Astrocyte (in vitro differentiated cells and primary cell): ENCODE data around the gene KANSL3. TPM values are rescaled to one million over a fixed set of nuclear protein-coding genes. Genes with fewer than 3 reads are reported as not detected.

ENCODE experiments used
- DNase-seq: peaks from one replicate; pipeline ENCODE4 v3.0.0-alpha.2; 2010; ENCODE audit warnings: low read depth
- FAIRE-seq: peaks from 2 replicates; lab custom pipeline; 2011; peaks lifted over from hg19 to GRCh38; lab: Jason Lieb, UNC
- H2AFZ ChIP-seq: 2 replicates; pipeline ENCODE4 v1.6.0; 2012; ENCODE audit warnings: low read depth, low read length, inconsistent platforms
- H3K27ac ChIP-seq: 2 replicates; pipeline ENCODE4 v1.5.1; 2011; ENCODE audit warnings: low read depth, low read length, inconsistent platforms
- H3K27me3 ChIP-seq: 2 replicates; pipeline ENCODE4 v1.6.0; 2011; ENCODE audit warnings: low read length, inconsistent platforms; ENCODE audit not compliant: insufficient read depth
- H3K36me3 ChIP-seq: 2 replicates; pipeline ENCODE4 v1.5.1; 2011; ENCODE audit warnings: low read length, inconsistent platforms; ENCODE audit not compliant: insufficient read depth
- H3K4me1 ChIP-seq: 2 replicates; pipeline ENCODE4 v1.5.1; 2011; ENCODE audit warnings: low read length, inconsistent platforms; ENCODE audit not compliant: insufficient read depth
- H3K4me2 ChIP-seq: 2 replicates; pipeline ENCODE4 v1.6.0; 2012; ENCODE audit warnings: low read length, inconsistent platforms
- H3K4me3 ChIP-seq: 2 replicates; pipeline ENCODE4 v1.5.1; 2011; ENCODE audit warnings: low read depth, mild to moderate bottlenecking, low read length, inconsistent platforms; ENCODE audit not compliant: insufficient read depth
- H3K79me2 ChIP-seq: 2 replicates; pipeline ENCODE4 v1.6.0; 2012; ENCODE audit warnings: mild to moderate bottlenecking, low read length, inconsistent platforms; ENCODE audit not compliant: insufficient read depth
- H3K9ac ChIP-seq: 2 replicates; pipeline ENCODE4 v1.6.0; 2012; ENCODE audit warnings: mild to moderate bottlenecking, low read length, inconsistent platforms
- H3K9me3 ChIP-seq: 2 replicates; pipeline ENCODE4 v1.5.1; 2012; ENCODE audit warnings: low read depth, mild to moderate bottlenecking, low read length, inconsistent platforms; ENCODE audit not compliant: insufficient read depth
- H4K20me1 ChIP-seq: 2 replicates; pipeline ENCODE4 v1.6.0; 2012; ENCODE audit warnings: low read length, inconsistent platforms; ENCODE audit not compliant: insufficient read depth
- H3K27ac Mint-ChIP-seq: one replicate; pipeline ENCODE4 v1.8.0; 2021; ENCODE audit warnings: mild to moderate bottlenecking, mixed read lengths; ENCODE audit not compliant: unreplicated experiment
- H3K27me3 Mint-ChIP-seq: one replicate; pipeline ENCODE4 v1.8.0; 2021; ENCODE audit warnings: low read depth, mixed read lengths; ENCODE audit not compliant: unreplicated experiment
- H3K36me3 Mint-ChIP-seq: one replicate; pipeline ENCODE4 v1.8.0; 2021; ENCODE audit warnings: low read depth, mixed read lengths; ENCODE audit not compliant: unreplicated experiment
- H3K4me1 Mint-ChIP-seq: one replicate; pipeline ENCODE4 v1.8.0; 2021; ENCODE audit warnings: low read depth, mixed read lengths; ENCODE audit not compliant: unreplicated experiment
- H3K4me3 Mint-ChIP-seq: one replicate; pipeline ENCODE4 v1.8.0; 2021; ENCODE audit warnings: mild to moderate bottlenecking, moderate library complexity, mixed read lengths; ENCODE audit not compliant: unreplicated experiment
- H3K9me3 Mint-ChIP-seq: one replicate; pipeline ENCODE4 v1.8.0; 2021; ENCODE audit warnings: mild to moderate bottlenecking, mixed read lengths; ENCODE audit not compliant: unreplicated experiment
- EZH2 ChIP-seq: IDR thresholded peaks from 2 replicates; pipeline ENCODE4 v1.6.1; 2012; ENCODE audit warnings: mild to moderate bottlenecking, low read length, inconsistent platforms; ENCODE audit not compliant: insufficient read depth
- total RNA-seq: library from RNA; stranded (reverse); gene quantifications from 2 replicates; pipeline ENCODE4 v1.2.1, GENCODE V29; 2021
- TF ChIP-seq, protein P1 (sequence below): IDR thresholded peaks from 2 replicates; pipeline ENCODE4 v1.5.1; 2011; ENCODE audit warnings: low read depth, mild to moderate bottlenecking, inconsistent platforms, low read length, moderate library complexity; ENCODE audit not compliant: insufficient read depth

The KANSL3 gene
- total RNA-seq, 1 donor from 2014 or later = 26.7 TPM

DNA sequence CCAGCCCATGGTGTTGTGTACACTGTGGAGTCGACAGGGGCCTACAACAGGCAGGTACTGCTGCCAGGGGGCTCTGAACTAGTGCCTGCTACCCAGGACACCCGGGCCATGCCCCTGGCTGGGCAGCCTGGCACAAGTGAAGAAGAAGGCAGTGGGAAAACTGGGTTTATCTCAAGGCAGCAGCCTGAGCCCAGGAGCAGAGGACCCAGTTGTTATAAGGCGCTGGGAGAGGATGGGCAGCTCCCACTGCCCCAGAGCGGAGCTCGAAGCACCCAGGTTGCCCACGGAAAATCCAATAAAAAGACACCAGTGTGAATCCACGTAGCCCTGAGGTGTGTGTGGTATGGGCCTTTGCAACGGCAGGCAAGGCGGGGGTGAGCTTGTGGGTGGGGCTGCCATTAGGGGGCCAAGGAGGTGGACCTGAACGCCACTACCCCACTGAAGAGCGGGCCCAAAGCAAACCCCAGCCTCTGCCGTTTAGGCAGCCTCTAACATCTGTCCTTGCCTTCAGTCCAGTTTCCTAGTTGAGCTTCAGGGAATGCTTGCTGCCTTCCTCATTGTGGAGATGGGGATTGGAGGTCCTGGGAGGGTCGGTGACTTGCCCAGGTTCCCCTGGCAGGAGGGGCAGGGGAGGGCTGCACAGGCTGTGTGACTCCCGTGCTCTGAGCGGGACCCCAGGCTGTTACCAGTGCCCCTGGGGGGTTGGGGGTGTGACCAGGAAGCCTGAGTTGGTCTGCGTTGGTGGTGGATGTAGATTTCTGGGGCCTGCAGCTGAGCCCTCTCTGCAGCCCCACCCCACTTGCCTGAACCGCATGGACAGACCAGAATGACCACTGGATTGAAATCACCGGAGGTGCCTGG is 85.6 kb downstream of the KANSL3 start:
- H3K27ac ChIP-seq = no peak overlapping the region
- peaks cover 15% of the 10 kb centered on the region for H3K4me1 ChIP-seq
- no peak for TF ChIP-seq EZH2
- TF ChIP-seq, protein P1, sequence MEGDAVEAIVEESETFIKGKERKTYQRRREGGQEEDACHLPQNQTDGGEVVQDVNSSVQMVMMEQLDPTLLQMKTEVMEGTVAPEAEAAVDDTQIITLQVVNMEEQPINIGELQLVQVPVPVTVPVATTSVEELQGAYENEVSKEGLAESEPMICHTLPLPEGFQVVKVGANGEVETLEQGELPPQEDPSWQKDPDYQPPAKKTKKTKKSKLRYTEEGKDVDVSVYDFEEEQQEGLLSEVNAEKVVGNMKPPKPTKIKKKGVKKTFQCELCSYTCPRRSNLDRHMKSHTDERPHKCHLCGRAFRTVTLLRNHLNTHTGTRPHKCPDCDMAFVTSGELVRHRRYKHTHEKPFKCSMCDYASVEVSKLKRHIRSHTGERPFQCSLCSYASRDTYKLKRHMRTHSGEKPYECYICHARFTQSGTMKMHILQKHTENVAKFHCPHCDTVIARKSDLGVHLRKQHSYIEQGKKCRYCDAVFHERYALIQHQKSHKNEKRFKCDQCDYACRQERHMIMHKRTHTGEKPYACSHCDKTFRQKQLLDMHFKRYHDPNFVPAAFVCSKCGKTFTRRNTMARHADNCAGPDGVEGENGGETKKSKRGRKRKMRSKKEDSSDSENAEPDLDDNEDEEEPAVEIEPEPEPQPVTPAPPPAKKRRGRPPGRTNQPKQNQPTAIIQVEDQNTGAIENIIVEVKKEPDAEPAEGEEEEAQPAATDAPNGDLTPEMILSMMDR = no peak
- H3K4me3 ChIP-seq = no peak overlapping the region
- Mint-ChIP-seq H3K27ac (peak overlapping the region; percentile 72), H3K4me3 (no peak overlapping the region), H3K9me3 (peaks cover 5% of the 10 kb centered on the region), H3K27me3 (peaks cover 2% of the 10 kb centered on the region), H3K4me1 (peaks cover 12% of the 10 kb centered on the region), H3K36me3 (peaks cover 8% of the 10 kb centered on the region)
- no peak overlapping the region for H2AFZ ChIP-seq
- H4K20me1 ChIP-seq = peaks cover 16% of the 10 kb centered on the region
- H3K9ac ChIP-seq = no peak overlapping the region
- no peaks in the 10 kb centered on the region for H3K27me3 ChIP-seq
- H3K79me2 ChIP-seq = no peaks in the 10 kb centered on the region
- no peak for FAIRE-seq
- H3K4me2 ChIP-seq = no peak overlapping the region
- no peaks in the 10 kb centered on the region for H3K9me3 ChIP-seq
- no peak for DNase-seq
- H3K36me3 ChIP-seq = no peaks in the 10 kb centered on the region

DNA sequence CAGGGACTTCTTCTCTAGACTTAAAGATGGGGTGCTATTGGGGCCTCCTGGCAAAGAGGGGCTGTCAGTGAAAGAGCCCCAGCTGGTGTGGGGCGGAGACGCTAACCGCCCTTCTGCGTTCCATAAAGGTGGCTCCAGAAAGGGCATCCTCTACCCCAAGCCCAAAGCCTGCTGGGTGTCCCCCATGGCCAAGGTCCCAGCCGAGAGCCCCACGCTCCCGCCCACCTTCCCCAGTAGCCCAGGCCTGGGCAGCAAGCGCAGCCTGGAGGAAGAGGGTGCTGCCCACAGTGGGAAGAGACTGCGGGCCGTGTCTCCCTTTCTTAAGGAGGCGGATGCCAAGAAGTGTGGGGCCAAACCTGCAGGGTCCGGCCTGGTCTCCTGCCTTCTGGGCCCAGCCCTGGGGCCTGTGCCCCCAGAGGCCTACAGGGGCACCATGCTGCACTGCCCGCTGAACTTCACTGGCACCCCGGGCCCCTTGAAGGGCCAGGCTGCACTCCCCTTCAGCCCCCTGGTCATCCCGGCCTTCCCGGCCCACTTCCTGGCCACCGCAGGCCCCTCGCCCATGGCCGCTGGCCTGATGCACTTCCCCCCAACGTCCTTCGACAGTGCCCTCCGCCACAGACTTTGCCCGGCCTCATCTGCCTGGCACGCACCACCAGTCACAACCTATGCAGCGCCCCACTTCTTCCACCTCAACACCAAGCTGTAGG is 86.4 kb downstream of the KANSL3 start:
- no peak overlapping the region for H3K4me3 Mint-ChIP-seq
- Histone ChIP-seq H3K4me3 (no peak overlapping the region), H3K9me3 (no peaks in the 10 kb centered on the region), H3K4me1 (peaks cover 12% of the 10 kb centered on the region), H3K27me3 (no peaks in the 10 kb centered on the region), H2AFZ (no peak overlapping the region), H3K9ac (no peak overlapping the region), H3K4me2 (no peak overlapping the region), H3K36me3 (no peaks in the 10 kb centered on the region), H3K79me2 (no peaks in the 10 kb centered on the region), H3K27ac (no peak overlapping the region), H4K20me1 (peaks cover 21% of the 10 kb centered on the region)
- peaks cover 2% of the 10 kb centered on the region for H3K27me3 Mint-ChIP-seq
- H3K36me3 Mint-ChIP-seq = peaks cover 9% of the 10 kb centered on the region
- no peak for TF ChIP-seq EZH2
- TF ChIP-seq, protein P1 = no peak
- peaks cover 7% of the 10 kb centered on the region for H3K4me1 Mint-ChIP-seq
- H3K9me3 Mint-ChIP-seq = no peaks in the 10 kb centered on the region
- H3K27ac Mint-ChIP-seq = peak overlapping the region; percentile 72
- DNase-seq (no peak), FAIRE-seq (no peak)
